Measurements from ENCODE around the gene DDAH1. TPM values are rescaled to one million over a fixed set of nuclear protein-coding genes. Genes with fewer than 3 reads are reported as not detected.
"Not testable (repeated sequence)": the region's sequence is repeated elsewhere in the genome, so short reads cannot be mapped to it uniquely, and the experiment has no call there.

DDAH1 gene
- total RNA-seq, 4 donors from 2014 or later, result 8.4 to 72.8 (median 27.3) TPM

GRCh38 chr1:85356130-85356529, 108.8 kb downstream of the DDAH1 start:
- ATAC-seq, result no peak
- no peak overlapping the region for H3K4me3 ChIP-seq

GRCh38 chr1:85352055-85352454, 112.9 kb downstream of the DDAH1 start:
- H3K27me3 ChIP-seq, result no peaks in the 10 kb centered on the region
- no peak for ATAC-seq
- H3K36me3 ChIP-seq, result peaks cover 0 to 14% of the 10 kb centered on the region in 2 donors
- H3K4me3 ChIP-seq, result no peak overlapping the region
- H3K9me3 ChIP-seq, result no peaks in the 10 kb centered on the region
- H3K4me1 ChIP-seq, result no peaks in the 10 kb centered on the region
- TF ChIP-seq POLR2A (IDR thresholded peaks at IDR 0.05), result no peak
- no peak for TF ChIP-seq POLR2AphosphoS5 (IDR thresholded peaks at IDR 0.05)
- no peak for TF ChIP-seq CTCF (IDR thresholded peaks at IDR 0.05)
- no peak for TF ChIP-seq EP300 (IDR thresholded peaks at IDR 0.05)
- H3K27ac ChIP-seq, result no peak overlapping the region
- 91 to 100% methylated on average over 1 to 4 of the region's 4 CpGs for WGBS, 2 donors (ENCODE audit: low coverage in 1 of 2)

More at GRCh38 chr1:85356130-85356529, 108.8 kb downstream of the DDAH1 start:
- Histone ChIP-seq H3K36me3 (no peaks in the 10 kb centered on the region), H3K27ac (no peak overlapping the region), H3K27me3 (no peaks in the 10 kb centered on the region), H3K9me3 (no peaks in the 10 kb centered on the region), H3K4me1 (peaks cover 0 to 15% (median 5%) of the 10 kb centered on the region in 3 donors)
- TF ChIP-seq POLR2AphosphoS5 (IDR thresholded peaks at IDR 0.05), result no peak
- no peak for TF ChIP-seq CTCF (IDR thresholded peaks at IDR 0.05)
- TF ChIP-seq EP300 (IDR thresholded peaks at IDR 0.05), result no peak
- no peak for TF ChIP-seq POLR2A (IDR thresholded peaks at IDR 0.05)

- Histone ChIP-seq H3K27me3 (no peaks in the 10 kb centered on the region), H3K36me3 (peaks cover 0 to 14% of the 10 kb centered on the region in 2 donors), H3K27ac (no peak overlapping the region), H3K9me3 (no peaks in the 10 kb centered on the region), H3K4me3 (no peak overlapping the region), H3K4me1 (no peaks in the 10 kb centered on the region)
- TF ChIP-seq CTCF (IDR thresholded peaks at IDR 0.05), result no peak
- TF ChIP-seq POLR2A (IDR thresholded peaks at IDR 0.05), result no peak
- no peak for TF ChIP-seq EP300 (IDR thresholded peaks at IDR 0.05)
- no peak for TF ChIP-seq POLR2AphosphoS5 (IDR thresholded peaks at IDR 0.05)
- WGBS, 2 donors (ENCODE audit: low coverage in 1 of 2), result 70 to 86% methylated on average over 3 of the region's 3 CpGs
- ATAC-seq, result no peak
These were observed 113.6 kb downstream of the DDAH1 start for GRCh38 chr1:85351202-85351828.

GRCh38 chr1:85349224-85349623, 115.7 kb downstream of the DDAH1 start:
- 42 to 81% methylated on average over 2 to 3 of the region's 3 CpGs for WGBS, 2 donors (ENCODE audit: low coverage in 1 of 2)
- TF ChIP-seq CTCF (IDR thresholded peaks at IDR 0.05), result no peak
- TF ChIP-seq POLR2A (IDR thresholded peaks at IDR 0.05), result no peak
- TF ChIP-seq POLR2AphosphoS5 (IDR thresholded peaks at IDR 0.05), result no peak
- TF ChIP-seq EP300 (IDR thresholded peaks at IDR 0.05), result no peak
- peaks cover 0 to 14% of the 10 kb centered on the region in 2 donors for H3K36me3 ChIP-seq

GRCh38 chr1:85347908-85348307, 117.1 kb downstream of the DDAH1 start:
- H3K9me3 ChIP-seq, result no peaks in the 10 kb centered on the region
- no peak overlapping the region for H3K27ac ChIP-seq
- H3K4me3 ChIP-seq, result no peak overlapping the region
- H3K36me3 ChIP-seq, result peaks cover 0 to 14% of the 10 kb centered on the region in 2 donors
- TF ChIP-seq EP300 (IDR thresholded peaks at IDR 0.05) (no peak), CTCF (IDR thresholded peaks at IDR 0.05) (no peak), POLR2A (IDR thresholded peaks at IDR 0.05) (no peak), POLR2AphosphoS5 (IDR thresholded peaks at IDR 0.05) (no peak)
- peaks cover 0 to 12% (median 0%) of the 10 kb centered on the region in 3 donors for H3K4me1 ChIP-seq
- H3K27me3 ChIP-seq, result no peaks in the 10 kb centered on the region
- no peak for ATAC-seq
- 42 to 64% methylated on average over 2 of the region's 2 CpGs for WGBS, 2 donors (ENCODE audit: low coverage in 1 of 2)

More at GRCh38 chr1:85349224-85349623, 115.7 kb downstream of the DDAH1 start:
- Histone ChIP-seq H3K27me3 (no peaks in the 10 kb centered on the region), H3K27ac (no peak overlapping the region), H3K4me3 (no peak overlapping the region), H3K9me3 (no peaks in the 10 kb centered on the region), H3K4me1 (no peaks in the 10 kb centered on the region)
- ATAC-seq, result no peak

- H3K27ac ChIP-seq, ATAC-seq, H3K4me3 ChIP-seq, H3K27me3 ChIP-seq, H3K9me3 ChIP-seq: not testable (repeated sequence)
- Histone ChIP-seq H3K4me1 (peaks cover 0 to 18% (median 0%) of the 10 kb centered on the region in 3 donors), H3K36me3 (peaks cover 0 to 14% of the 10 kb centered on the region in 2 donors)
- 100% methylated on average over 1 to 3 of the region's 4 CpGs for WGBS, 2 donors (ENCODE audit: low coverage in 1 of 2)
These were observed 117.7 kb downstream of the DDAH1 start for GRCh38 chr1:85347275-85347674.

All from gastroesophageal sphincter (tissue), 4 donors.